GM12873 (cell line): Measurements from ENCODE around the gene AKIP1.

Source experiments
- TF ChIP-seq, protein P1 (sequence below): IDR thresholded peaks from 2 replicates; pipeline ENCODE4 v1.5.1; 2012; ENCODE audit warnings: low read depth, mild to moderate bottlenecking, moderate library complexity, low read length, control low read depth; ENCODE audit not compliant: insufficient read depth; ENCODE audit errors: missing control alignments

The AKIP1 gene

DNA sequence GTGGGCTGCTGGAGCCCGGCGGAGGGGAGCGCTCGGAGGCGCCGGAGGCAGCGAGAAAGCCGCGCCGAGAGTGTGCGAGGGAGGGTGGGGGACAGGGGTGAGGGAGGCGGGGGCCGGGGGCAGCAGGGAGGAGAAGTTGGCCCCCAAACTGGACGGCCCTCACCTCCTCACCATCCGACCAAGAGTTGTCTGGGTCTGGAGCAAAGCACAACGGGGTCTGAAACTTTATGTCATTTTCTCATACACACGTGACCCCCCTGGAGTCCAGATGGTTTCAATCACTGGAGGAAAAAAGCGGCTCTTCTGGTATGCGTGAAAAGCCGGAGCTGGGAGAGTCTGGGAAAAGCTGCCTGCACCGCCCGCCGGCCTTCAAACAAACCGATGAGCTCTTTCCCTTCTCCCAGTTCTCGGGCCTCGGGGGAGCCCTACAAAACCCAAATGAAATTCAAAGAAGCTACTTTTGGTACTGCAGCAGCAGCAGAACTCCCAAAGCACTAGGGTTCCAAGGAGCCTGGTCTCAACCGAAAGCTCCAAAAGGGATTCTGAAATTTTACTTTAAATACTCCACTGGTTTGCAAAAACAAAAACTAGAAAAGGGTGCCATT lies 39.7 kb upstream of the AKIP1 start:
- TF ChIP-seq, protein P1, sequence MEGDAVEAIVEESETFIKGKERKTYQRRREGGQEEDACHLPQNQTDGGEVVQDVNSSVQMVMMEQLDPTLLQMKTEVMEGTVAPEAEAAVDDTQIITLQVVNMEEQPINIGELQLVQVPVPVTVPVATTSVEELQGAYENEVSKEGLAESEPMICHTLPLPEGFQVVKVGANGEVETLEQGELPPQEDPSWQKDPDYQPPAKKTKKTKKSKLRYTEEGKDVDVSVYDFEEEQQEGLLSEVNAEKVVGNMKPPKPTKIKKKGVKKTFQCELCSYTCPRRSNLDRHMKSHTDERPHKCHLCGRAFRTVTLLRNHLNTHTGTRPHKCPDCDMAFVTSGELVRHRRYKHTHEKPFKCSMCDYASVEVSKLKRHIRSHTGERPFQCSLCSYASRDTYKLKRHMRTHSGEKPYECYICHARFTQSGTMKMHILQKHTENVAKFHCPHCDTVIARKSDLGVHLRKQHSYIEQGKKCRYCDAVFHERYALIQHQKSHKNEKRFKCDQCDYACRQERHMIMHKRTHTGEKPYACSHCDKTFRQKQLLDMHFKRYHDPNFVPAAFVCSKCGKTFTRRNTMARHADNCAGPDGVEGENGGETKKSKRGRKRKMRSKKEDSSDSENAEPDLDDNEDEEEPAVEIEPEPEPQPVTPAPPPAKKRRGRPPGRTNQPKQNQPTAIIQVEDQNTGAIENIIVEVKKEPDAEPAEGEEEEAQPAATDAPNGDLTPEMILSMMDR, result no peak

GRCh38 chr11:8871962-8872361 lies 39.0 kb upstream of the AKIP1 start:
- TF ChIP-seq, protein P1, result no peak

DNA sequence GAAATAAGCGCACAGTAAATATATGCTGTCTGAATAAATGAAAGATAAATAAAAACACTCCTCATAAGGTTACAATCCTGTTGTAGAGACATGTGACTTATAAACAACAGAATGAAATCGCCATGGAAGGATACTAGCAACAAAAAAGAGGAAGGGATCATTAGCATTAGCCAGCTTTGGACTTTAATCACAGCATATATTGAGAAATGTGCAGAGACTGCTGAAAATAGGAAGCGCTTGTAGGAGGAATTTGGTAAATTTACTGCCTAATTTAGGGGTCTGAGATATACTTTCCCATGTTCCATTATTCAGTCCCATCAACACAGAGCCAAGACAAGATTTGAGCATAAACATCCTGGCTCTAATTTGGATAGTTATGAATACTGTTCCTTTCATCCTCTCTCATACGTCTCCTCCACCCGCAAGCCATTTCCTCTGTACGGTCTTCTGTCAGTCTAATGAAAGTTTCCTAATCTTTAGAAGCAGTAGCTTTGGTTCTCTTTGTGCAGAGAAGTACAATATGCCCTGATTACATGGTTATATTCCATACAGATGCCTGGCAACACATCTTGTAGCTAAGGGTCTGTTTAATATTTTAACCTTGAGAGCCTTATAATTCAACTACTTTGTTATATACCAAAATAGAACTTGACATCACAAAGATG lies 37.1 kb upstream of the AKIP1 start:
- TF ChIP-seq, protein P1, result no peak

- TF ChIP-seq, protein P1, result no peak
Observed at GRCh38 chr11:8878771-8879170, 32.2 kb upstream of the AKIP1 start.

DNA sequence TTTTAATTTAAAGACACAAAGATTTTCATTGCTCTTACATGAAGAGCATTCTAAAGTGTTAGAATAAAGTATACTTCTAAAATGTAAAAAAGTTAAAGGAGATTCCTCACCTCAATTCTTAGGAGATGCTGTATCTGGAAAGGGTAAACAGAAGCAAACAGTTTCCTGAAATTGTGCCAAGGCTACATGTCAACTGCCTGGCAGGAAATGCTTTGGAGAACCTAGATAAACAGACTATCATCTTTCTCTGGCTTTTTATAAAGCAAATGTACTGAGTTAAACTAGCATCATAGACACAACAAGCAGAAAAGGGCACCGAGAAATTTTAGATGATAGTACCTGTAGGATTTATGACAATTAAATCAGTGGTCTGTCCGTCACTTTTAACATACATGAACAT lies 24.7 kb upstream of the AKIP1 start:
- TF ChIP-seq, protein P1, result no peak

- TF ChIP-seq, protein P1, result no peak
Observed at GRCh38 chr11:8899119-8899753, 11.8 kb upstream of the AKIP1 start.

DNA sequence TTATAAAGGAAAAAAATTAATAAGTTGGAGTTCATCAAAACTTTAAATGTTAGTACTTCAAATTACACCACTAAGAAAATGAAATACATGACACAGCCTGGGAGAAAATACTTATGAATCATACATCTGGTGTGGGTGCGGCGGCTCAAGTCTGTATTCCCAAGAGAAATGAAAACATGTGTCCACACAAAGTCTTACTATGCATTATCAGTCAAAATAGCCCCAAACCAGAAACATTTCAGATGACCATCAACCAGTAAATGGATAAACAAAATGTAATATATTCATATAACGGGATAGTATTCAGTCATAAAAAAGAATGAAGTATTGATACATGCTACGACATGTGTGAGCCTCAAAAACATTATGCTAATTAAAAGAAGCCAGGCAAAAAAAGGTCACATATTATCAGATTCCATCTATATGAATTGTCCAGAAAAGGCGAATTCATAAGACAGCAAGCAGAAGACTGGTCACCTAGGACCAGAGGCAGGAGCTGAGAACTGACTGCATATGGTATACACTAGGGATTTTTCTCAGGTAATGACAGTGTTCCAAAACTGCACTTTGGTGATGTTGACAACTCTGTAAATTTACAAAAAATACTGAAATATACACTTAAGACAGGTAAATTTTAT lies 5.3 kb upstream of the AKIP1 start:
- TF ChIP-seq, protein P1, result no peak
